Measurements from ENCODE around the gene NEK5. TPM values are rescaled to one million over a fixed set of nuclear protein-coding genes. Genes with fewer than 3 reads are reported as not detected.

Gene NEK5
- total RNA-seq, 2 donors from 2014 or later = 0.33 to 0.78 TPM

- Histone ChIP-seq H3K27ac (peak overlapping the region in 1 of 4 donors; percentile 4), H3K4me1 (peaks cover 20% of the 10 kb centered on the region), H3K4me3 (no peak overlapping the region), H3K36me3 (replicated peaks in 1 of 2; ENCODE audit: insufficient read depth in 1 of 2, low read depth in 2 of 2) (peaks cover 0 to 3% of the 10 kb centered on the region in 2 donors), H3K27me3 (no peaks in the 10 kb centered on the region), H3K9me3 (no peaks in the 10 kb centered on the region)
- intact Hi-C loops (cut with DNase I) = loop anchor here (10.0 kb wide), 2 partner anchors 123 to 283 kb away; partner anchors contain the start of gene TMEM272
- TF ChIP-seq CTCF (IDR thresholded peaks at IDR 0.05) (no peak), POLR2A (IDR thresholded peaks at IDR 0.05) (no peak)
- DNase-seq = no peak
- ATAC-seq = no peak
- 8 to 12% methylated on average over 6 of the region's 6 CpGs for WGBS, 2 donors
These were observed 1.5 kb downstream of the NEK5 start for GRCh38 chr13:52127378-52127777.

GRCh38 chr13:52125547-52125946 is 3.3 kb downstream of the NEK5 start:
- no peaks in the 10 kb centered on the region for H3K27me3 ChIP-seq
- ATAC-seq (no peak), DNase-seq (no peak)
- no peaks in the 10 kb centered on the region for H3K36me3 ChIP-seq (replicated peaks in 1 of 2; ENCODE audit: insufficient read depth in 1 of 2, low read depth in 2 of 2)
- H3K4me3 ChIP-seq = no peak overlapping the region
- H3K9me3 ChIP-seq = no peaks in the 10 kb centered on the region
- WGBS, 2 donors = 84 to 93% methylated on average over 3 of the region's 3 CpGs
- H3K27ac ChIP-seq = no peak overlapping the region
- intact Hi-C loops (cut with DNase I) = loop anchor here (10.0 kb wide), 2 partner anchors 121 to 281 kb away; partner anchors contain the start of gene TMEM272
- H3K4me1 ChIP-seq = peaks cover 20% of the 10 kb centered on the region
- TF ChIP-seq CTCF (IDR thresholded peaks at IDR 0.05) (no peak), POLR2A (IDR thresholded peaks at IDR 0.05) (no peak)

GRCh38 chr13:52118595-52118994 is 10.3 kb downstream of the NEK5 start:
- intact Hi-C loops (cut with DNase I) = no loop called here
- no peaks in the 10 kb centered on the region for H3K27me3 ChIP-seq
- H3K4me1 ChIP-seq = no peaks in the 10 kb centered on the region
- no peak for TF ChIP-seq CTCF (IDR thresholded peaks at IDR 0.05)
- no peak for TF ChIP-seq POLR2A (IDR thresholded peaks at IDR 0.05)
- no peaks in the 10 kb centered on the region for H3K9me3 ChIP-seq
- WGBS, 2 donors = 62 to 64% methylated on average over 3 of the region's 3 CpGs
- H3K4me3 ChIP-seq = no peak overlapping the region
- ATAC-seq (no peak), DNase-seq (no peak)
- H3K36me3 ChIP-seq (replicated peaks in 1 of 2; ENCODE audit: insufficient read depth in 1 of 2, low read depth in 2 of 2) = no peaks in the 10 kb centered on the region
- no peak overlapping the region for H3K27ac ChIP-seq

GRCh38 chr13:52118095-52118494 is 10.8 kb downstream of the NEK5 start:
- Histone ChIP-seq H3K4me3 (no peak overlapping the region), H3K27ac (no peak overlapping the region), H3K9me3 (no peaks in the 10 kb centered on the region), H3K4me1 (no peaks in the 10 kb centered on the region), H3K36me3 (replicated peaks in 1 of 2; ENCODE audit: insufficient read depth in 1 of 2, low read depth in 2 of 2) (no peaks in the 10 kb centered on the region), H3K27me3 (no peaks in the 10 kb centered on the region)
- DNase-seq (no peak), ATAC-seq (no peak)
- 92 to 94% methylated on average over 2 of the region's 2 CpGs for WGBS, 2 donors
- intact Hi-C loops (cut with DNase I) = no loop called here
- TF ChIP-seq CTCF (IDR thresholded peaks at IDR 0.05) = no peak
- TF ChIP-seq POLR2A (IDR thresholded peaks at IDR 0.05) = no peak

- Histone ChIP-seq H3K27ac (no peak overlapping the region), H3K36me3 (replicated peaks in 1 of 2; ENCODE audit: insufficient read depth in 1 of 2, low read depth in 2 of 2) (no peaks in the 10 kb centered on the region), H3K4me1 (no peaks in the 10 kb centered on the region), H3K9me3 (no peaks in the 10 kb centered on the region), H3K27me3 (no peaks in the 10 kb centered on the region), H3K4me3 (no peak overlapping the region)
- DNase-seq (no peak), ATAC-seq (no peak)
- no peak for TF ChIP-seq POLR2A (IDR thresholded peaks at IDR 0.05)
- no peak for TF ChIP-seq CTCF (IDR thresholded peaks at IDR 0.05)
- WGBS, 2 donors = 34 to 56% methylated on average over 1 of the region's 1 CpG
- intact Hi-C loops (cut with DNase I) = no loop called here
These were observed 16.3 kb downstream of the NEK5 start for GRCh38 chr13:52112591-52112990.

All from body of pancreas (tissue), 4 donors.